Measurements from ENCODE around the gene MRPL11. TPM values are rescaled to one million over a fixed set of nuclear protein-coding genes. Genes with fewer than 3 reads are reported as not detected.

The MRPL11 gene
- total and polyA plus RNA-seq, 2 of the 13 experiments (the other 11 are each of a cell fraction or from before 2014, with no cell fraction given): 72.9 to 176 TPM

DNA sequence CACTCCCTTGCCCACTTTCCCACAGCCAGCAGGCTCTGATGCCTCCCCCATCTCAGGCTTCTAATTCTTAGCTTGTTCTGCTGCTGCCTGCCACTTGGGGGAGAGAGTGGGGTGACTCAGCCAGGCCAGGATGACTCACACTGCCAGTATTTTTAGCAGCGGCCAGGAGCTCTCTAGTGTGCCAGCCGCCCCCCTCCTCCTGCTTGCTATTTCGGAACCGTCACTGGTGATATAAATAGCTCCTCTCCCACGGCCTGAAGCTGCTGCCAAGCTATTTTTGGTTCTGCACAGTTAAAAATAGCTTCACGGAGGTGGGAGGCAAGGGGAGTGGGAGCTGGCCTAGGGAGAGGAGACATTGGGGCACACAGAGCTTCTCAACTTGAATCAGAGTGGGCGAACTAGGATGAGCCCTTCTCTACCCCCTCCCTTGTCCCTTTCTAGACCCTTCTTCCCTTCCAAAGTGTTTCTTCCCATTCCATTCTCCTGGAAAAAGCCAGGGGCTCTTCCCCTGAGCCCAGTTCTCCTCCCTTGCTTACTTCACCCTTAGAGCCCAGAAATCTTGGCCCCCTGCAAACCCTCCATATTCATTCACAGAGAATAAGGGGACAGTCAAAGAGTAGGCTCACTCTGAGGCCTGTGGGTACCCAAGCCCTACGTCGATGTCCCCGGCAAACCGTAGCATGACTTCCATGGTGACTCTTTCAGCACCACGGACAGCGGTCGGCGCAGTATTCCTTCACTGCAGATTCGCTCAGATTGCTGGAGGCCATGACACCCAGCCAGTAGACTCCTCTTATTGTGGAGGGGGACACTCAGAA, 20.3 kb downstream of the MRPL11 start (continued):
- TF ChIP-seq ZNF10 (CRISPR knock-in tag; IDR thresholded peaks at IDR 0.05; ENCODE audit: borderline replicate concordance, low read depth): no peak
- no peak for TF ChIP-seq PCBP1 (IDR thresholded peaks at IDR 0.05; ENCODE audit: borderline replicate concordance, low read depth, low read length)
- no peak for TF ChIP-seq SMARCC2 (IDR thresholded peaks at IDR 0.05)
- TF ChIP-seq ZNF782 (CRISPR knock-in tag; IDR thresholded peaks at IDR 0.05; ENCODE audit: borderline replicate concordance): no peak
- TF ChIP-seq ZNF543 (CRISPR knock-in tag; IDR thresholded peaks at IDR 0.05): no peak
- TF ChIP-seq, protein P1, sequence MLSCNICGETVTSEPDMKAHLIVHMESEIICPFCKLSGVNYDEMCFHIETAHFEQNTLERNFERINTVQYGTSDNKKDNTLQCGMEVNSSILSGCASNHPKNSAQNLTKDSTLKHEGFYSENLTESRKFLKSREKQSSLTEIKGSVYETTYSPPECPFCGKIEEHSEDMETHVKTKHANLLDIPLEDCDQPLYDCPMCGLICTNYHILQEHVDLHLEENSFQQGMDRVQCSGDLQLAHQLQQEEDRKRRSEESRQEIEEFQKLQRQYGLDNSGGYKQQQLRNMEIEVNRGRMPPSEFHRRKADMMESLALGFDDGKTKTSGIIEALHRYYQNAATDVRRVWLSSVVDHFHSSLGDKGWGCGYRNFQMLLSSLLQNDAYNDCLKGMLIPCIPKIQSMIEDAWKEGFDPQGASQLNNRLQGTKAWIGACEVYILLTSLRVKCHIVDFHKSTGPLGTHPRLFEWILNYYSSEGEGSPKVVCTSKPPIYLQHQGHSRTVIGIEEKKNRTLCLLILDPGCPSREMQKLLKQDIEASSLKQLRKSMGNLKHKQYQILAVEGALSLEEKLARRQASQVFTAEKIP (CRISPR knock-in tag; IDR thresholded peaks at IDR 0.05; ENCODE audit: borderline replicate concordance): no peak
- TF ChIP-seq, protein P2, sequence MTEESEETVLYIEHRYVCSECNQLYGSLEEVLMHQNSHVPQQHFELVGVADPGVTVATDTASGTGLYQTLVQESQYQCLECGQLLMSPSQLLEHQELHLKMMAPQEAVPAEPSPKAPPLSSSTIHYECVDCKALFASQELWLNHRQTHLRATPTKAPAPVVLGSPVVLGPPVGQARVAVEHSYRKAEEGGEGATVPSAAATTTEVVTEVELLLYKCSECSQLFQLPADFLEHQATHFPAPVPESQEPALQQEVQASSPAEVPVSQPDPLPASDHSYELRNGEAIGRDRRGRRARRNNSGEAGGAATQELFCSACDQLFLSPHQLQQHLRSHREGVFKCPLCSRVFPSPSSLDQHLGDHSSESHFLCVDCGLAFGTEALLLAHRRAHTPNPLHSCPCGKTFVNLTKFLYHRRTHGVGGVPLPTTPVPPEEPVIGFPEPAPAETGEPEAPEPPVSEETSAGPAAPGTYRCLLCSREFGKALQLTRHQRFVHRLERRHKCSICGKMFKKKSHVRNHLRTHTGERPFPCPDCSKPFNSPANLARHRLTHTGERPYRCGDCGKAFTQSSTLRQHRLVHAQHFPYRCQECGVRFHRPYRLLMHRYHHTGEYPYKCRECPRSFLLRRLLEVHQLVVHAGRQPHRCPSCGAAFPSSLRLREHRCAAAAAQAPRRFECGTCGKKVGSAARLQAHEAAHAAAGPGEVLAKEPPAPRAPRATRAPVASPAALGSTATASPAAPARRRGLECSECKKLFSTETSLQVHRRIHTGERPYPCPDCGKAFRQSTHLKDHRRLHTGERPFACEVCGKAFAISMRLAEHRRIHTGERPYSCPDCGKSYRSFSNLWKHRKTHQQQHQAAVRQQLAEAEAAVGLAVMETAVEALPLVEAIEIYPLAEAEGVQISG (CRISPR knock-in tag; IDR thresholded peaks at IDR 0.05): peak; percentile 82
- no peak for TF ChIP-seq ZZZ3 (CRISPR knock-in tag; IDR thresholded peaks at IDR 0.05; ENCODE audit: borderline replicate concordance)
- TF ChIP-seq ZKSCAN1 (IDR thresholded peaks at IDR 0.05; ENCODE audit: low read length): no peak
- TF ChIP-seq SRSF1 (optimal IDR thresholded peaks at IDR 0.05; ENCODE audit: low read depth, low read length): no peak
- TF ChIP-seq ASH2L (IDR thresholded peaks at IDR 0.05; ENCODE audit: insufficient read length, low read depth, low read length): no peak
- TF ChIP-seq, protein P3, sequence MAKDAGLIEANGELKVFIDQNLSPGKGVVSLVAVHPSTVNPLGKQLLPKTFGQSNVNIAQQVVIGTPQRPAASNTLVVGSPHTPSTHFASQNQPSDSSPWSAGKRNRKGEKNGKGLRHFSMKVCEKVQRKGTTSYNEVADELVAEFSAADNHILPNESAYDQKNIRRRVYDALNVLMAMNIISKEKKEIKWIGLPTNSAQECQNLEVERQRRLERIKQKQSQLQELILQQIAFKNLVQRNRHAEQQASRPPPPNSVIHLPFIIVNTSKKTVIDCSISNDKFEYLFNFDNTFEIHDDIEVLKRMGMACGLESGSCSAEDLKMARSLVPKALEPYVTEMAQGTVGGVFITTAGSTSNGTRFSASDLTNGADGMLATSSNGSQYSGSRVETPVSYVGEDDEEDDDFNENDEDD (CRISPR knock-in tag; IDR thresholded peaks at IDR 0.05; ENCODE audit: borderline replicate concordance): no peak
- no peak for TF ChIP-seq KAT8 (CRISPR knock-in tag; IDR thresholded peaks at IDR 0.05)
- TF ChIP-seq ZNF749 (CRISPR knock-in tag; IDR thresholded peaks at IDR 0.05; ENCODE audit: borderline replicate concordance): peak; percentile 92
- peak; percentile 52; the same call in 1 of the 2 replicates for TF ChIP-seq NCOA2 (CRISPR knock-in tag; IDR thresholded peaks at IDR 0.05)
- TF ChIP-seq, protein P4, sequence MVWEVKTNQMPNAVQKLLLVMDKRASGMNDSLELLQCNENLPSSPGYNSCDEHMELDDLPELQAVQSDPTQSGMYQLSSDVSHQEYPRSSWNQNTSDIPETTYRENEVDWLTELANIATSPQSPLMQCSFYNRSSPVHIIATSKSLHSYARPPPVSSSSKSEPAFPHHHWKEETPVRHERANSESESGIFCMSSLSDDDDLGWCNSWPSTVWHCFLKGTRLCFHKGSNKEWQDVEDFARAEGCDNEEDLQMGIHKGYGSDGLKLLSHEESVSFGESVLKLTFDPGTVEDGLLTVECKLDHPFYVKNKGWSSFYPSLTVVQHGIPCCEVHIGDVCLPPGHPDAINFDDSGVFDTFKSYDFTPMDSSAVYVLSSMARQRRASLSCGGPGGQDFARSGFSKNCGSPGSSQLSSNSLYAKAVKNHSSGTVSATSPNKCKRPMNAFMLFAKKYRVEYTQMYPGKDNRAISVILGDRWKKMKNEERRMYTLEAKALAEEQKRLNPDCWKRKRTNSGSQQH (CRISPR knock-in tag; IDR thresholded peaks at IDR 0.05; ENCODE audit: low read depth): peak; percentile 93
- TF ChIP-seq ZBTB7B (CRISPR knock-in tag; IDR thresholded peaks at IDR 0.05): 0 out of 2 replicates have a peak, but pooled peaks have one; percentile 26
- no peak for TF ChIP-seq ZNF121 (CRISPR knock-in tag; IDR thresholded peaks at IDR 0.05)
- TF ChIP-seq, protein P5, sequence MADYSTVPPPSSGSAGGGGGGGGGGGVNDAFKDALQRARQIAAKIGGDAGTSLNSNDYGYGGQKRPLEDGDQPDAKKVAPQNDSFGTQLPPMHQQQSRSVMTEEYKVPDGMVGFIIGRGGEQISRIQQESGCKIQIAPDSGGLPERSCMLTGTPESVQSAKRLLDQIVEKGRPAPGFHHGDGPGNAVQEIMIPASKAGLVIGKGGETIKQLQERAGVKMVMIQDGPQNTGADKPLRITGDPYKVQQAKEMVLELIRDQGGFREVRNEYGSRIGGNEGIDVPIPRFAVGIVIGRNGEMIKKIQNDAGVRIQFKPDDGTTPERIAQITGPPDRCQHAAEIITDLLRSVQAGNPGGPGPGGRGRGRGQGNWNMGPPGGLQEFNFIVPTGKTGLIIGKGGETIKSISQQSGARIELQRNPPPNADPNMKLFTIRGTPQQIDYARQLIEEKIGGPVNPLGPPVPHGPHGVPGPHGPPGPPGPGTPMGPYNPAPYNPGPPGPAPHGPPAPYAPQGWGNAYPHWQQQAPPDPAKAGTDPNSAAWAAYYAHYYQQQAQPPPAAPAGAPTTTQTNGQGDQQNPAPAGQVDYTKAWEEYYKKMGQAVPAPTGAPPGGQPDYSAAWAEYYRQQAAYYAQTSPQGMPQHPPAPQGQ (CRISPR knock-in tag; IDR thresholded peaks at IDR 0.05; ENCODE audit: borderline replicate concordance): no peak
- TF ChIP-seq ZNF556 (CRISPR knock-in tag; IDR thresholded peaks at IDR 0.05; ENCODE audit: borderline replicate concordance): no peak

Data from HepG2 (cell line).